ENCODE data around the gene NCK1.

NCK1 gene

GRCh38 chr3:136861890-136862616, at the start of gene NCK1:
Gene NCK1, plus strand, starts transcription at chr3:136862208. Its CDS starts 65,794 bp downstream, at chr3:136928002.
- Histone ChIP-seq H3K27ac (ENCODE audit: low read depth, low read length) (peak within 1 kb of the TSS; percentile 64), H3K79me2 (ENCODE audit: control insufficient read depth, insufficient read depth, low read length, unreplicated experiment) (peaks cover 48% of the 10 kb centered on the region), H3K27me3 (ENCODE audit: insufficient read depth, low read length) (no peaks in the 10 kb centered on the region), H2AFZ (ENCODE audit: low read length, unreplicated experiment) (peak within 1 kb of the TSS; percentile 92), H3K36me3 (ENCODE audit: insufficient read depth, low read length) (no peaks in the 10 kb centered on the region), H3K4me3 (ENCODE audit: low read depth, low read length) (peak within 1 kb of the TSS; percentile 99), H3K4me1 (ENCODE audit: control insufficient read depth, insufficient read depth, low read length, unreplicated experiment) (peaks cover 8% of the 10 kb centered on the region)

- no peaks in the 10 kb centered on the region for H3K27me3 ChIP-seq (ENCODE audit: insufficient read depth, low read length)
- H3K4me3 ChIP-seq (ENCODE audit: low read depth, low read length), result no peak overlapping the region
- H3K36me3 ChIP-seq (ENCODE audit: insufficient read depth, low read length), result peaks cover under 1% of the 10 kb centered on the region; the same call in 1 of the 2 replicates
- no peak overlapping the region for H2AFZ ChIP-seq (ENCODE audit: low read length, unreplicated experiment)
- no peak overlapping the region for H3K27ac ChIP-seq (ENCODE audit: low read depth, low read length)
- H3K4me1 ChIP-seq (ENCODE audit: control insufficient read depth, insufficient read depth, low read length, unreplicated experiment), result peaks cover 16% of the 10 kb centered on the region
- peaks cover 20% of the 10 kb centered on the region for H3K79me2 ChIP-seq (ENCODE audit: control insufficient read depth, insufficient read depth, low read length, unreplicated experiment)
Measured at GRCh38 chr3:136817448-136817847, 44.6 kb upstream of the NCK1 start.

GRCh38 chr3:136818191-136818768, 43.7 kb upstream of the NCK1 start:
- Histone ChIP-seq H2AFZ (ENCODE audit: low read length, unreplicated experiment) (peak overlapping the region; percentile 84), H3K4me3 (ENCODE audit: low read depth, low read length) (peak overlapping the region; percentile 86), H3K27me3 (ENCODE audit: insufficient read depth, low read length) (no peaks in the 10 kb centered on the region), H3K79me2 (ENCODE audit: control insufficient read depth, insufficient read depth, low read length, unreplicated experiment) (peaks cover 28% of the 10 kb centered on the region), H3K36me3 (ENCODE audit: insufficient read depth, low read length) (peaks cover 4% of the 10 kb centered on the region), H3K27ac (ENCODE audit: low read depth, low read length) (peak overlapping the region; percentile 66), H3K4me1 (ENCODE audit: control insufficient read depth, insufficient read depth, low read length, unreplicated experiment) (peaks cover 16% of the 10 kb centered on the region)

GRCh38 chr3:136818769-136819391, 43.1 kb upstream of the NCK1 start, which contains the start of gene SLC35G2:
Gene SLC35G2, plus strand, starts transcription at chr3:136819126. Its CDS starts 35,335 bp downstream, at chr3:136854461.
- H3K79me2 ChIP-seq (ENCODE audit: control insufficient read depth, insufficient read depth, low read length, unreplicated experiment), result peaks cover 33% of the 10 kb centered on the region
- H3K4me3 ChIP-seq (ENCODE audit: low read depth, low read length), result peak within 1 kb of the TSS; percentile 86
- peak within 1 kb of the TSS; percentile 66 for H3K27ac ChIP-seq (ENCODE audit: low read depth, low read length)
- peak within 1 kb of the TSS; percentile 84 for H2AFZ ChIP-seq (ENCODE audit: low read length, unreplicated experiment)
- peaks cover 4% of the 10 kb centered on the region for H3K36me3 ChIP-seq (ENCODE audit: insufficient read depth, low read length)
- no peaks in the 10 kb centered on the region for H3K27me3 ChIP-seq (ENCODE audit: insufficient read depth, low read length)
- peaks cover 16% of the 10 kb centered on the region for H3K4me1 ChIP-seq (ENCODE audit: control insufficient read depth, insufficient read depth, low read length, unreplicated experiment)

GRCh38 chr3:136819392-136819730, 42.6 kb upstream of the NCK1 start:
- Histone ChIP-seq H3K36me3 (ENCODE audit: insufficient read depth, low read length) (peaks cover 4% of the 10 kb centered on the region), H3K27me3 (ENCODE audit: insufficient read depth, low read length) (no peaks in the 10 kb centered on the region), H3K4me1 (ENCODE audit: control insufficient read depth, insufficient read depth, low read length, unreplicated experiment) (peaks cover 16% of the 10 kb centered on the region), H2AFZ (ENCODE audit: low read length, unreplicated experiment) (peak overlapping the region; percentile 84), H3K27ac (ENCODE audit: low read depth, low read length) (peak overlapping the region; percentile 66), H3K4me3 (ENCODE audit: low read depth, low read length) (peak overlapping the region; percentile 86), H3K79me2 (ENCODE audit: control insufficient read depth, insufficient read depth, low read length, unreplicated experiment) (peaks cover 38% of the 10 kb centered on the region)

- Histone ChIP-seq H2AFZ (ENCODE audit: low read length, unreplicated experiment) (peak overlapping the region; percentile 84), H3K79me2 (ENCODE audit: control insufficient read depth, insufficient read depth, low read length, unreplicated experiment) (peaks cover 44% of the 10 kb centered on the region), H3K27ac (ENCODE audit: low read depth, low read length) (peak overlapping the region; percentile 66), H3K36me3 (ENCODE audit: insufficient read depth, low read length) (peaks cover 4% of the 10 kb centered on the region), H3K4me3 (ENCODE audit: low read depth, low read length) (peak overlapping the region; percentile 86), H3K27me3 (ENCODE audit: insufficient read depth, low read length) (no peaks in the 10 kb centered on the region), H3K4me1 (ENCODE audit: control insufficient read depth, insufficient read depth, low read length, unreplicated experiment) (peaks cover 16% of the 10 kb centered on the region)
Measured at GRCh38 chr3:136819731-136820679, 42.0 kb upstream of the NCK1 start.

GRCh38 chr3:136831461-136831860, 30.5 kb upstream of the NCK1 start:
- no peaks in the 10 kb centered on the region for H3K36me3 ChIP-seq (ENCODE audit: insufficient read depth, low read length)

GRCh38 chr3:136835089-136835812, 26.8 kb upstream of the NCK1 start:
- Histone ChIP-seq H3K36me3 (ENCODE audit: insufficient read depth, low read length) (no peaks in the 10 kb centered on the region), H3K4me1 (ENCODE audit: control insufficient read depth, insufficient read depth, low read length, unreplicated experiment) (peaks cover 46% of the 10 kb centered on the region), H3K27ac (ENCODE audit: low read depth, low read length) (no peak overlapping the region), H2AFZ (ENCODE audit: low read length, unreplicated experiment) (no peak overlapping the region), H3K27me3 (ENCODE audit: insufficient read depth, low read length) (no peaks in the 10 kb centered on the region), H3K4me3 (ENCODE audit: low read depth, low read length) (no peak overlapping the region), H3K79me2 (ENCODE audit: control insufficient read depth, insufficient read depth, low read length, unreplicated experiment) (peaks cover 64% of the 10 kb centered on the region)

More at GRCh38 chr3:136831461-136831860, 30.5 kb upstream of the NCK1 start:
- no peak overlapping the region for H3K27ac ChIP-seq (ENCODE audit: low read depth, low read length)
- no peak overlapping the region for H2AFZ ChIP-seq (ENCODE audit: low read length, unreplicated experiment)
- H3K4me1 ChIP-seq (ENCODE audit: control insufficient read depth, insufficient read depth, low read length, unreplicated experiment), result peaks cover 17% of the 10 kb centered on the region
- H3K27me3 ChIP-seq (ENCODE audit: insufficient read depth, low read length), result no peaks in the 10 kb centered on the region
- no peak overlapping the region for H3K4me3 ChIP-seq (ENCODE audit: low read depth, low read length)
- peaks cover 69% of the 10 kb centered on the region for H3K79me2 ChIP-seq (ENCODE audit: control insufficient read depth, insufficient read depth, low read length, unreplicated experiment)

- H3K79me2 ChIP-seq (ENCODE audit: control insufficient read depth, insufficient read depth, low read length, unreplicated experiment), result peaks cover 61% of the 10 kb centered on the region
- no peak overlapping the region for H3K27ac ChIP-seq (ENCODE audit: low read depth, low read length)
- peaks cover 47% of the 10 kb centered on the region for H3K4me1 ChIP-seq (ENCODE audit: control insufficient read depth, insufficient read depth, low read length, unreplicated experiment)
- no peak overlapping the region for H3K4me3 ChIP-seq (ENCODE audit: low read depth, low read length)
- no peaks in the 10 kb centered on the region for H3K27me3 ChIP-seq (ENCODE audit: insufficient read depth, low read length)
- H3K36me3 ChIP-seq (ENCODE audit: insufficient read depth, low read length), result no peaks in the 10 kb centered on the region
- H2AFZ ChIP-seq (ENCODE audit: low read length, unreplicated experiment), result no peak overlapping the region
Measured at GRCh38 chr3:136835813-136836510, 26.0 kb upstream of the NCK1 start.

Measured in ACC112 (cell line).